GM18870 (cell line): Measurements from ENCODE around the gene GHRH.

Source experiments
- ATAC-seq: cut with Tn5 transposase; IDR thresholded peaks from one replicate; pipeline ENCODE4 v1.9.1; 2021; ENCODE audit warnings: moderate library complexity; ENCODE audit not compliant: unreplicated experiment

Gene GHRH

DNA sequence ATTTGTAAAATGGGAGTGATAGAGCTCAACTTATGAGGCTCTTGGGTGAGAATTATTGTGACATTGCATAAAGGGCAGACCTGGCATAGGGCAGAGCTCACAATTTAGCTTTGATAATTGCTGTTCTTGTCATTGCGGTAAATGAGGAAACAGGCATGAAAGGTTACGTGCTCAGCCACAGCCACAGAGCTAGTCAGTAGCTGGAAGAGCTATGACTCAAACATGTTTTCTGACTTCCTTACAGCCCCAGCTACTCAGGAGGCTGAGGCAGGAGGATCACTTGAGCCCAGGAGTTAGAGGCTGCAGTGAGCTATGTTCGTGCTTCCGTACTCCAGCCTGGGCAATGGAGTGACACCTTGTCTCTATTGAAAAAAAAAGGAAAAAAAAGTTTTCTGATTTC is 3.5 kb upstream of the GHRH start:
- no peak for ATAC-seq

GRCh38 chr20:37263686-37264085 is 2.1 kb upstream of the GHRH start:
- no peak for ATAC-seq

GRCh38 chr20:37262505-37262904 is 891 bp upstream of the GHRH start:
- no peak for ATAC-seq

GRCh38 chr20:37260923-37261322 is 691 bp downstream of the GHRH start:
- ATAC-seq = no peak

DNA sequence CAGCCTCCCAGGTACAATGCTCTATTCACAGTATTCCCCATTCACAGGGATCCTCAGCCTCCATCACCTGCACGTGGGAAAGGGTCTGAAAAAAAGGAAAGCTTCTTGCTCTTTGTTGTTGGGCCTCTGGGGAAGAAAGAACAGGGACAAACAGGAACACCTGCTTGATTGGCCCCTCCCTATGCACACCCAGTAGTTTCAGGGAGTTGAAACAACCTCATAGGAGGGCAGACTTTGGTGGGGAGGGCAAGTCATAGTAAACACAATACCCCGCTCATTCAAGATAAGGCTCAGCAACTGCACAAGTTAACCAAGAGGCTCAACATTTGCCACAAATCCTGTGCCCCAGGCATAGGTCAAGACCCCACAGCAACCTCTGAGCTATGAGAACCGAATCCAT is 1.7 kb downstream of the GHRH start:
- ATAC-seq = no peak

- no peak for ATAC-seq
Observed at GRCh38 chr20:37259031-37259430, 2.6 kb downstream of the GHRH start.

- no peak for ATAC-seq
Observed at GRCh38 chr20:37257988-37258387, 3.6 kb downstream of the GHRH start.

DNA sequence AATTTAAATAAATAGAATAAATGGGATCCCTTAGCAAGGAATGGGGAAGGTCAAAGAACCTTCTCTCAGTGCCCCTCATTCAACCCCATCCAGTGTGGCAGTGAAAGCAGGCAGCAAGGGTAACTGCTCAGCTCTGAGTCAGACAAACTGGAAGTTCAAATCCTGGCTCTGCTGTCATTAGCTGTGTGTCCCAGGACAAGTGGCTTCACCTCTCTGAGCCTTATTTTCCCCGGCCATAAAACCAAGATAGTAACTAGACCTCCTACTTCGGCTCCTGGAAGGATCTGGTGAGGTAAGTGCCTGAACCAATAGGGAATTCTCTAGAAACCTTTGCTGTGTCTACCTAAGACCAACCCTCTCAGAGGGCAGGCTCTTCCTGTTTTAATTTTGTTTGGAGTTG is 4.1 kb downstream of the GHRH start:
- ATAC-seq = no peak

DNA sequence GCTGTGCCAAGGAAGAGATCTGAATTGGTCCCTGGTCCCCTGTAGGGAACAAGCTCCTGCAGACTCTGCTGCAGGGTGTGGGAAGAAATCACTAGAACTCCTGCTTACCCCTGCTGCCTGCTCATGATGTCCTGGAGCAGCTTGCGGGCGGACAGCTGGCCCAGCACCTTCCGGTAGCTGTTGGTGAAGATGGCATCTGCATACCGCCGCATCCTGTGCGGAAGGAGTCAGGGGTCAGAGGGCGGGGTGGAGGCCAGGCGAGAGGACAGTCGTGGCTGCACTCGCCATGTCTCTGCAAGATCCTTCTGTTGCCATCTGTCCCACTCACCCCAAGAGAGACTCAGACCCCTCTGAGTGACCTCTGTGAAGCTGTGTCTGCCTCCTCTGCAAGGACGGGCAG is 5.3 kb downstream of the GHRH start:
- ATAC-seq = no peak

- no peak for ATAC-seq
Observed at GRCh38 chr20:37254114-37254878, 7.3 kb downstream of the GHRH start.

DNA sequence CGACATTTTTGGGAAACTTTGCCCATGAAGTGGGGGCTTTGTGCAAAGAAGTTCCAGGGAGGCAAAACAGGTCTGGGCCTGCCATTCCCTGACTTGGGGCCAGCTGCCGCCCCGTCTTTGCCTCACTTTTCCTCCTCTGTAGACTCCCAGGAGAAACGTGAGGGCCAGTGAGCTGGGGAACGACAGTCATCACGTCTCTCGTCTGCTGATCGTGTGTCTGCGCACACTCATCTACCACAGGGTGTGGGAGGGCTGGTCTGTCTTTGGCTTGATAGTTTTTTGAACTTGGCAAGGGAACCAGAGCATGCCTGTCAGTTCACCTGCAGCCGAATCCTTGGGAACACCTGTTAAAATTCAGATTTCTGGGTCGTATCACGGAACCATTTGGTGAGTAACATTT is 8.5 kb downstream of the GHRH start:
- ATAC-seq = no peak

DNA sequence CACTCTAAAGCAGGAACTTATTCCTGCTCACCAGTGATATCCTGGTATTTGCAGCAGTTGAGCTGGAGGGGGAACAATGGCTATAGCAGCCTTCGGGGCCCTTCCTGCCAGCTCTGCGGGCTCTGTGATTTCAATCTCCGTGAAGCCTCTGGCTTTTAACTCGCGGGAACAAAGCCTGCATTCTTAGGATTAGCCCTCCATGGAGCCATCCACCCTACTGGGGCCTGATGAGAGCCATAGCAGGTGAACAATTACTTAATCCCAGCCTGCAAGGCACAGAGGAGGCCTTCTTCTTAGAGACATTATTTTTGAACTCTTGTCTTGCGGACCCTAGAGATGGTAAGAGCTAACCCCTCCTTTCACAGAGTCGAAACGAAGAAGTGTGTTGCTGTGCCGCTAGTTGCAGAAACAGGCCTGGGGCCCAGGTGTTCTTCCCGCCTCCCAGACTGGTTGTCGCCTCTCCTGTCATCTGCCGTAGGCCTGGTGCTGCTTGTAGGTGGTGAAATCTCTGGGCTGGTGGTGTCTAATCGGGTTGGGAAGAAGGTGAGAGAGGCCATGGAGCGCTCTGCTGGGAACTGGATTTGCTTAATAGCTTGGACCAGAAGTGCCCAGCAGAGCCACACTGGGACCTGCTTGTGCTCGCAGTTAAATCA is 9.7 kb downstream of the GHRH start:
- ATAC-seq = no peak

- ATAC-seq = no peak
Observed at GRCh38 chr20:37249304-37249703, 12.3 kb downstream of the GHRH start.

DNA sequence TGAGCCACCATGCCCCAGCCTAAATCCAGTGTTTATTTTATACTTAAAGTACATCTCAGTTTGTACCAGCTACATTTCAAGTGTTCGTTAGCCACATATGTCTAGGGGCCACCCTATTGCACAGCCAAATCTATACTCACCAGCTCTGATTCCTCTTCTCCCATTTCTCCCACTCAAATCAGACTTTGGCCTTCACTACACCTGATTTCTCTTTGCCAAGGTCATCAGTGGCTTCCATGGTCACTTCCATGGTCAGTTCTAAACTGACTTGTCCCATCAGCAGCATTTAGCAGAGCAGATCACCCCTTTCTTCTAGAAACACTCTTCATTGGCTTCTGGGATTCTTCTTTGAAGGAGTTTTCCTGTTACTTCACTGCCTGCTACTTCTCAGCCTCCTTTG is 14.1 kb downstream of the GHRH start:
- ATAC-seq = no peak

DNA sequence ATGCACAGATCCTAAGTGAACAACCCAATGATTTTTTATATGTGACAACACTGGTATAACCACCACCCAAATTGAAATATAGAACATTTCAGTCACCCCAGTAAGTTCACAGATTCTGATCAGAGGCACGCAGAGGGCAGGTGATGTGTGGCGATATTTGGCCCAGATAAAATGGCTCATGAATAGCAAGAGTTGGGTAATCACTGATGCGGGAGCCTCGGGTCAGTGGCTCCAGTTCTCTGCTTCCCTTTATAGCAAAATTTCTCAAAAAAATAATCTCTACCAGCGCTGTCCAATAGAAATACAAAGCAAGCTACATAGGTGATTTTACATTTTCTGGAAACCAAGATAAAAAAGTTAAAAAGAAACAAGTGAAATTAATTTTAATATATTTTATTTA is 14.9 kb downstream of the GHRH start:
- ATAC-seq = no peak

DNA sequence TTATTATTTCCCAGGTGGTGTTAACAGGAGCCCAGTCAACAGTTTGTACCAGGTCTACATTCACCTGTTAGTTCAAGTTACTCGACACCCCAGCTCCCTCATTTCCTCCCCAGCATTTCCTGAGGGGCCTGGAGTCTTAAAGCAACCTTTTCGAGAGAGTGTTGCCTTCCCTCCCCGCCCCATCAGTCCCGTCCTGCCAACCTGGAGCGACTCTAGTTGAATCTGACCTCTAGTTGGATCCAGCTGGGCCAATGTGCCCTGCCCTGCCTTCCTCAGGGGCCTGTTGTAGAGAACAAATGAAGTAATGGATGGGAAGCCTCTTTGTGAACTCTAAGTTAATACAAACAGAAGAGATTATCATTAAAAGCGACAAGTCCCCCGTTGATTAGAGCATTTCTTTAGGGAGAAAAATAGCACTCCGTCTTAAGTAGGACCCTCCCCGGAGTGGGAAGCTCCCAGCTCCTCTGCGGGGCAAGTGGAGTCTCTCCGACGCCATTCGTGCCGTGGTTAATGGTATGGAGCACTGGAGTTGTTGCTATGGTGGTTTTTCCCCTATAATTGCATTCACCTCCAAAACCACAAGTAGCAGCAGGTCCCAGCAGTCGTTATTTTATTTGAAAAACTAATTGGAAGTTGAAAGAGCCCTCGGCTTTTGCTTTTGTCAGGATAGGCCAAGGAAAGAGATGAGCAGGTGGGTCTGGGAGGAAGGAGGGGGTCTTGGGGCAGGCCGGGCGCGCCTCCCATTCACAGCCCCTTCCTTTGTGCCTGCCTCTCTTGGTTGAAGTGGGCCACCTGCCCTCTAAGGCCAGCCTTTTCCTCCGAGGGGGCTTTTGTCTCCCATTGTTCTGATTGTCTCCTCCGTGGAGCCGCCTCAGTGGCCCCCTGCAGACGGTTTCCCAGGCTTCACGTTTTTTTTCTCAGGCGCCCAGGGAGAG is 16.1 kb downstream of the GHRH start:
- ATAC-seq = no peak

DNA sequence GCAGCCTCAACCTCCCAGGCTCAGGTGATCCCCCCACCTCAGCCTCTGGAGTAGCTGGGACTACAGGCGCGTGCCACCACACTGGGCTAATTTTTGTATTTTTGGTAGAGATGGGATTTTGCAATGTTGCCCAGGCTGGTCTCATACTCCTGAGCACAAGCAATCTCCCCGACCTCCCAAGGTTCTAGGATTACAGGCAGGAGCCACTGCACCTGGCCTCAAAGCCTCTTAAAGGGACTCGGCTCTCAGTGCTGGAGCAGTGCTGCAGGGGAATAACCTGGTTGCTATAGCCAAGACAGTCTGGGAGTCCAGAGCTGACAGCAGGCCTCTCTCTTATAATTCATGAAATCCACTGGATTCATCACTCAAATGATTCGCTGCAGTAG is 17.0 kb downstream of the GHRH start:
- no peak for ATAC-seq

DNA sequence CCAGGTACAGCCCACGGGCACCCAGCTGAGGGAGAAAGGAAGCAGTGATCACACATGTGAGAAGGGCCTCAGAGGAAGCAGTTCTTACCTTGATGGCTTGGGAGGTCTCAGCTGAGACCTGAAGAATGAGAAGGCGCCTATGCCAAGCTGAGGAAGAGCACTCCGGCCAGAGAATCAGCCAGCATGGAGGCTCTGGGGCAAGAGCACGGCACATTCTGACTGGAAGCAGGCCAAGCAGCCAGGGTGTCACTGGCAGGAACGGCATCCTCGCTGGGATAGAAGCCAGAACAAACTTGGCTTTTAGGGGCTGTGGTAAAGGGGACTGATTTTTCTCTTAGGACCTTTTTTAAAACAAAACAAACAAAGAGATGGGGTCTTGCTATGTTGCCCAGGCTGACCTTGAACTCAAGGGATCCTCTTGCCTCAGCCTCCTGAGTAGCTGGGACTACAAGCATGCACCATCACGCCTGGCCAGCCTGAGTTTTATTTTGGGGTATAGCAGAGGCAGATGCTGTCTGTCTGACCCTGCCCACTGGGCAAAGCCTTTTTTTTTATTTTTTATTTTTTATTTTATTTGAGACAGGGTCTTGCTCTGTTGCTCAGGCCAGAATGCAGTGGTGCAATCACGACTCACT is 17.6 kb downstream of the GHRH start:
- ATAC-seq = no peak

- no peak for ATAC-seq
Observed at GRCh38 chr20:37243076-37243936, 18.3 kb downstream of the GHRH start.

GRCh38 chr20:37242503-37242902 is 19.1 kb downstream of the GHRH start:
- no peak for ATAC-seq
